ENCODE results near the gene PSAPL1. TPM values are rescaled to one million over a fixed set of nuclear protein-coding genes. Genes with fewer than 3 reads are reported as not detected.

Gene PSAPL1
- polyA plus RNA-seq, 1 of the 3 experiments (the other 2 are of a cell fraction): 0.03 TPM

DNA sequence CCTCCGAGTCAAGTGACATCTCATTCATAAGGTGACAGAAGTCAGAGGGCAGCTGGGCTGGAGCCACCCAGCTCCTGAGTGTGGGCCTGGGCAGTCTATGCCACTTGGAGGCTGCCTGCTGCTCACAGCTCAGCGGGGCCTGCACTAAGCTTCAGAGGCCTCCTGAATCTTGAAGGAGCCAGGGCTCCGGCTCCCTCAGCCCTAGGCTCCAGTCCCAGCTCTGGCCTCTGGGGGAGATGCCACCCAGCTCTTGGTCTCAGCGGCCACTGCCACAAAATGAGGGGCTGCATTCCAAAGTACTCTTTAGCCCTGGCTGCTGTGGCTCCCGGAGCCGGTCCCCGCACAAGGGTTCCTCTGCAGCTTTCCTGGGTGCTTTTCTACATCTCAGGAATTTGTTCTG lies 32.7 kb upstream of the PSAPL1 start:
- Histone ChIP-seq H3K79me2 (ENCODE audit: insufficient read depth) (no peaks in the 10 kb centered on the region), H3K9ac (no peak overlapping the region), H3K9me3 (no peaks in the 10 kb centered on the region), H3K9me2 (no peaks in the 10 kb centered on the region), H3K36me3 (replicated peaks in 1 of 2; ENCODE audit: control insufficient read depth in 1 of 2, insufficient read depth in 2 of 2, low read length in 1 of 2) (no peaks in the 10 kb centered on the region), H3K4me1 (ENCODE audit: control insufficient read depth in 1 of 2, insufficient read depth in 2 of 2, low read depth in 1 of 2, low read length in 1 of 2) (peaks cover 0 to 5% of the 10 kb centered on the region in 2 experiments; a peak in 1 of 4 replicates), H3K4me3 (ENCODE audit: low read depth in 2 of 2, low read length in 1 of 2) (no peak overlapping the region), H2AFZ (ENCODE audit: low read depth) (no peak overlapping the region), H3K4me2 (no peak overlapping the region), H3F3A (replicated peaks; ENCODE audit: insufficient read depth) (no peaks in the 10 kb centered on the region), H3K27me3 (ENCODE audit: insufficient read depth) (no peaks in the 10 kb centered on the region), H3K27ac (ENCODE audit: low read depth in 2 of 2, low read length in 1 of 2) (no peak overlapping the region), H4K20me1 (ENCODE audit: insufficient read depth) (no peaks in the 10 kb centered on the region)
- ChIA-PET POLR2A (no interaction called here), CTCF (no interaction called here)
- 56% methylated on average over 7 of the region's 7 CpGs for WGBS (ENCODE audit: low lambda C conversion rate)
- DNase-seq: no peak
- TF ChIP-seq EP300 (IDR thresholded peaks at IDR 0.05; ENCODE audit: borderline replicate concordance in 1 of 2, low read depth in 1 of 2, low read length in 1 of 2) (no peak), MEF2A (IDR thresholded peaks at IDR 0.05; ENCODE audit: borderline replicate concordance, low read depth) (no peak), CTCF (IDR thresholded peaks at IDR 0.05) (no peak; the same call in 1 of the 2 replicates), RFX5 (IDR thresholded peaks at IDR 0.05; ENCODE audit: low read length) (no peak), YY1 (IDR thresholded peaks at IDR 0.05; ENCODE audit: low read depth) (no peak), SIN3A (IDR thresholded peaks at IDR 0.05; ENCODE audit: borderline replicate concordance, low read depth, low read length) (no peak), IRF3 (IDR thresholded peaks at IDR 0.05; ENCODE audit: low read depth, low read length) (no peak), SMC3 (IDR thresholded peaks at IDR 0.05; ENCODE audit: low read depth, low read length) (no peak), TCF12 (IDR thresholded peaks at IDR 0.05) (no peak)
- TF ChIP-seq, protein P1, sequence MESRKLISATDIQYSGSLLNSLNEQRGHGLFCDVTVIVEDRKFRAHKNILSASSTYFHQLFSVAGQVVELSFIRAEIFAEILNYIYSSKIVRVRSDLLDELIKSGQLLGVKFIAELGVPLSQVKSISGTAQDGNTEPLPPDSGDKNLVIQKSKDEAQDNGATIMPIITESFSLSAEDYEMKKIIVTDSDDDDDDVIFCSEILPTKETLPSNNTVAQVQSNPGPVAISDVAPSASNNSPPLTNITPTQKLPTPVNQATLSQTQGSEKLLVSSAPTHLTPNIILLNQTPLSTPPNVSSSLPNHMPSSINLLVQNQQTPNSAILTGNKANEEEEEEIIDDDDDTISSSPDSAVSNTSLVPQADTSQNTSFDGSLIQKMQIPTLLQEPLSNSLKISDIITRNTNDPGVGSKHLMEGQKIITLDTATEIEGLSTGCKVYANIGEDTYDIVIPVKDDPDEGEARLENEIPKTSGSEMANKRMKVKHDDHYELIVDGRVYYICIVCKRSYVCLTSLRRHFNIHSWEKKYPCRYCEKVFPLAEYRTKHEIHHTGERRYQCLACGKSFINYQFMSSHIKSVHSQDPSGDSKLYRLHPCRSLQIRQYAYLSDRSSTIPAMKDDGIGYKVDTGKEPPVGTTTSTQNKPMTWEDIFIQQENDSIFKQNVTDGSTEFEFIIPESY (IDR thresholded peaks at IDR 0.05; ENCODE audit: borderline replicate concordance, low read depth): no peak
- TF ChIP-seq, protein P2, sequence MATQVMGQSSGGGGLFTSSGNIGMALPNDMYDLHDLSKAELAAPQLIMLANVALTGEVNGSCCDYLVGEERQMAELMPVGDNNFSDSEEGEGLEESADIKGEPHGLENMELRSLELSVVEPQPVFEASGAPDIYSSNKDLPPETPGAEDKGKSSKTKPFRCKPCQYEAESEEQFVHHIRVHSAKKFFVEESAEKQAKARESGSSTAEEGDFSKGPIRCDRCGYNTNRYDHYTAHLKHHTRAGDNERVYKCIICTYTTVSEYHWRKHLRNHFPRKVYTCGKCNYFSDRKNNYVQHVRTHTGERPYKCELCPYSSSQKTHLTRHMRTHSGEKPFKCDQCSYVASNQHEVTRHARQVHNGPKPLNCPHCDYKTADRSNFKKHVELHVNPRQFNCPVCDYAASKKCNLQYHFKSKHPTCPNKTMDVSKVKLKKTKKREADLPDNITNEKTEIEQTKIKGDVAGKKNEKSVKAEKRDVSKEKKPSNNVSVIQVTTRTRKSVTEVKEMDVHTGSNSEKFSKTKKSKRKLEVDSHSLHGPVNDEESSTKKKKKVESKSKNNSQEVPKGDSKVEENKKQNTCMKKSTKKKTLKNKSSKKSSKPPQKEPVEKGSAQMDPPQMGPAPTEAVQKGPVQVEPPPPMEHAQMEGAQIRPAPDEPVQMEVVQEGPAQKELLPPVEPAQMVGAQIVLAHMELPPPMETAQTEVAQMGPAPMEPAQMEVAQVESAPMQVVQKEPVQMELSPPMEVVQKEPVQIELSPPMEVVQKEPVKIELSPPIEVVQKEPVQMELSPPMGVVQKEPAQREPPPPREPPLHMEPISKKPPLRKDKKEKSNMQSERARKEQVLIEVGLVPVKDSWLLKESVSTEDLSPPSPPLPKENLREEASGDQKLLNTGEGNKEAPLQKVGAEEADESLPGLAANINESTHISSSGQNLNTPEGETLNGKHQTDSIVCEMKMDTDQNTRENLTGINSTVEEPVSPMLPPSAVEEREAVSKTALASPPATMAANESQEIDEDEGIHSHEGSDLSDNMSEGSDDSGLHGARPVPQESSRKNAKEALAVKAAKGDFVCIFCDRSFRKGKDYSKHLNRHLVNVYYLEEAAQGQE (IDR thresholded peaks at IDR 0.05; ENCODE audit: low read depth, low read length): no peak
